ENCODE results near the gene ALB.

DNA sequence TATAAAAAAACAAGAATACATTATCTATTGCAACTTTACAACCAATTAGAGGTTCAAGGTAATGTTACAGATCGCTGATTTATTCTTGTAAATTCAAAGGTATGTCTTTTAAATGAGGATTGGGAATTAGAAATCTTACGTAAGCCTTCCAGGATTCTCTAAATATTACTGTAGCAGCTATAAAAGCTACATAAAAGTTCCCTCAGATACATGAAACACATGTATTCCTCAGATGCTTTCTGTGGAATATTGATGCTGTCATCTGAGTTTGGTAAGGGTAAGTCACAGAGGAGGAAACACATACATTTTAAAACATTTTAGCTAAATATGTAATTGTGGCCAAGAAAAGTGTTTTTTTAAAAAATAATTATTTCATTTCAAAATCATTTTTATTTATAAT, 35.4 kb downstream of the ALB start:
- TF ChIP-seq, protein P1, sequence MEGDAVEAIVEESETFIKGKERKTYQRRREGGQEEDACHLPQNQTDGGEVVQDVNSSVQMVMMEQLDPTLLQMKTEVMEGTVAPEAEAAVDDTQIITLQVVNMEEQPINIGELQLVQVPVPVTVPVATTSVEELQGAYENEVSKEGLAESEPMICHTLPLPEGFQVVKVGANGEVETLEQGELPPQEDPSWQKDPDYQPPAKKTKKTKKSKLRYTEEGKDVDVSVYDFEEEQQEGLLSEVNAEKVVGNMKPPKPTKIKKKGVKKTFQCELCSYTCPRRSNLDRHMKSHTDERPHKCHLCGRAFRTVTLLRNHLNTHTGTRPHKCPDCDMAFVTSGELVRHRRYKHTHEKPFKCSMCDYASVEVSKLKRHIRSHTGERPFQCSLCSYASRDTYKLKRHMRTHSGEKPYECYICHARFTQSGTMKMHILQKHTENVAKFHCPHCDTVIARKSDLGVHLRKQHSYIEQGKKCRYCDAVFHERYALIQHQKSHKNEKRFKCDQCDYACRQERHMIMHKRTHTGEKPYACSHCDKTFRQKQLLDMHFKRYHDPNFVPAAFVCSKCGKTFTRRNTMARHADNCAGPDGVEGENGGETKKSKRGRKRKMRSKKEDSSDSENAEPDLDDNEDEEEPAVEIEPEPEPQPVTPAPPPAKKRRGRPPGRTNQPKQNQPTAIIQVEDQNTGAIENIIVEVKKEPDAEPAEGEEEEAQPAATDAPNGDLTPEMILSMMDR (IDR thresholded peaks at IDR 0.05) = no peak
- TF ChIP-seq POLR2A (IDR thresholded peaks at IDR 0.05) = no peak
